AG09309 (cell line): ENCODE measurements around the gene GPR153.

Experiments
- DNase-seq: peaks from one replicate; pipeline ENCODE4 v3.0.0-alpha.2; 2010; ENCODE audit warnings: low read depth
- H3K4me3 ChIP-seq: 2 replicates; pipeline ENCODE4 v1.5.1; 2011; ENCODE audit warnings: mild to moderate bottlenecking, low read depth, low read length, moderate library complexity; ENCODE audit not compliant: control insufficient read depth
- TF ChIP-seq, protein P1 (sequence below): IDR thresholded peaks from 2 replicates; pipeline ENCODE4 v1.5.1; 2011; ENCODE audit warnings: mild to moderate bottlenecking, low read depth, low read length, inconsistent platforms; ENCODE audit not compliant: insufficient read depth, control insufficient read depth; ENCODE audit errors: missing control alignments

GPR153 gene

DNA sequence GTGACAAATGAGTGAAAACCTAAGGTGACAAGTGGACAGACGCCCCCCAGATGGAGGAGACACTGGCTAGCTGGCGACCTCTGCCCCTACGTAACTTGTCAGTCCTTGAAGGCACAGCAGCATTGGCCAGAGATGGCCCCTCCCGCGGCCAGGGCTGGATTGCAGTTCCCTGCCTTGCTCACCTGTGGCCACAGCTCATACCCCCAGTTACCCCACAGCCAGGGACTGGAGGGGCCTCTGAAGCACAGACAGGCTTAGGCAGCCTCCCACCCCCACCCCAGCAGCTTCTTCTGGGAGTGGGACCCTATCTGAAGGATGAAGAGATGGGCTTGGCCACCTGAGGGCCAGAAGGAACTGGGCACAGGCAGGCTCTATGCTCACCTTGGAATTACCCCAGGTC, 13.2 kb downstream of the GPR153 start:
- DNase-seq, result no peak
- no peak overlapping the region for H3K4me3 ChIP-seq
- TF ChIP-seq, protein P1, sequence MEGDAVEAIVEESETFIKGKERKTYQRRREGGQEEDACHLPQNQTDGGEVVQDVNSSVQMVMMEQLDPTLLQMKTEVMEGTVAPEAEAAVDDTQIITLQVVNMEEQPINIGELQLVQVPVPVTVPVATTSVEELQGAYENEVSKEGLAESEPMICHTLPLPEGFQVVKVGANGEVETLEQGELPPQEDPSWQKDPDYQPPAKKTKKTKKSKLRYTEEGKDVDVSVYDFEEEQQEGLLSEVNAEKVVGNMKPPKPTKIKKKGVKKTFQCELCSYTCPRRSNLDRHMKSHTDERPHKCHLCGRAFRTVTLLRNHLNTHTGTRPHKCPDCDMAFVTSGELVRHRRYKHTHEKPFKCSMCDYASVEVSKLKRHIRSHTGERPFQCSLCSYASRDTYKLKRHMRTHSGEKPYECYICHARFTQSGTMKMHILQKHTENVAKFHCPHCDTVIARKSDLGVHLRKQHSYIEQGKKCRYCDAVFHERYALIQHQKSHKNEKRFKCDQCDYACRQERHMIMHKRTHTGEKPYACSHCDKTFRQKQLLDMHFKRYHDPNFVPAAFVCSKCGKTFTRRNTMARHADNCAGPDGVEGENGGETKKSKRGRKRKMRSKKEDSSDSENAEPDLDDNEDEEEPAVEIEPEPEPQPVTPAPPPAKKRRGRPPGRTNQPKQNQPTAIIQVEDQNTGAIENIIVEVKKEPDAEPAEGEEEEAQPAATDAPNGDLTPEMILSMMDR, result no peak

DNA sequence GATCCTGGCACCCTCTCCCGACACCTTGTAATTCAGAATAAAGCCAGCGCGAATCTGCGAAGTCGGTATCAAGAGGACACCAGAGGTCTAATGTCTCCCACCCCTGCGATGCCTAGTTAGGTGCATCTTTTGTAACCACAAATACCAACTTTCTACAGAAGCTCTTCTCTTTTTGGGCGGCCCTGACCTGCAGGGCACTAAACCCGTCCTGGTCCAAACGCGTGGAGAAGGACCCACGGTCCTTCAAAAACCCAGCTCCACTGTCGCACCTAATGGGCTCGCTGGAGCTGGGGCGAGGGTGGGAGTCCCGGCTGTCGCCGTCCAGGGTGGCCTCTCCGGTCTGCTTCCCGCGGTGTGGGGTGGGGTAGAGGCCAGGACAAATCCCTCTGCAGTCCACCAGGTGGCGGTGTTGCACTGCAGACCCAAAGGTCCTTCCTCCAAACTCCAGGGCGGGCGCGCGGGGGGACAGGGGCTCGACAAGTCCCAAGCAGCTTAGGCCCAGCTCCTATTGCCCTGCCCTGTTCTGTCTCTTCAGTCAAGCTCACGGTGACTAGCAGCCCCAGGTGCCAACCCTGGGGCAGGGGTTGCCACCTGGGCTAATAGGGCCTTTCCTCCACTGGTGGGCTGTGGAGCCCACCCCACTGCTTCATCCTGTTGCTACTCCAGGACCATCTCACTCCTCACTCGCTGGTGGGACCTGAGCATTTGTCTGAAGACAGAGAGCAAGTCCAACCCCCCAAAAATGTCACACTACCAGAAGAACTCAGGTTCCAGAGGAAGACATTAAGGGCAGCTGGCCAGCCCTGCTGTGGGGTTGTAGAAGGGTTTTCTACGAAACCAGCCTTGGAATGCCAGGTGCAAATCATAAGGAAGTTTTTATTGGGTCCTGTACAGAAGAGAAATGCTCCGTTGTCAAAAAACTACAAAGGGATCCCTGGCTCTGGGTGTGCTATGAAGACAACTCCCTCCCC, 14.1 kb downstream of the GPR153 start:
- no peak overlapping the region for H3K4me3 ChIP-seq
- DNase-seq, result no peak
- TF ChIP-seq, protein P1, result peak; percentile 96

DNA sequence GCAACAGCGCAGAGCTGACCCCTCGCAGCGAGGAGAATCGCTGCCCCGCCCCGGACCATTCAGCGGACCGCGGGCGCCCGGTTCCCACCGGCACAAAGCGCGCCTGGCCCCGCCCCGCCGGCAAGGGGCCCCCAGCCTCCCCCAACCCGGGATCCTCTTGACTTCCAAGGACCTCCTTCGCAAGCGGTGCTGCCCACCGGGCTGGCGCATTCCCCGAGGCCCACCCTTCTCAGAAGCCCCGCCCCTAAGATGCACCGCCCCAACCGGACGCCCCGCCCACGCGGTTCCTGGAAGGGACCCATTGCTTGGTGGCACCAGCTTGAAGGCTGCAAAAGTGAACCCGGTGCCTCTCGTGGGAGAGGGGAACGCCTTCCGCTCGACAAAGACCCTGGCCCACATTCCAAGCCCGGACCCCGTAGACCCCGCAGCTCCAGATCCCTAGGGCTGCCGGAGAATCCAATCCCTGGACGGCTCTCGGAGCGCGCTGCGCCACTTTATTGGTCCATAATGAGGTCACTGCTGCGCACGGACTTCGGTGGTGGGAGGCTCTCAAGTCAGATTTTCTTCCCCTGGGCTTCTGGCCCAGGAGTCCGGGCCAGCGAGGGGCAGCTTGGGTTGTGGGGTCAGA, 14.9 kb downstream of the GPR153 start:
- TF ChIP-seq, protein P1, result no peak
- H3K4me3 ChIP-seq, result no peak overlapping the region; the same call in 1 of the 2 replicates
- DNase-seq, result no peak

DNA sequence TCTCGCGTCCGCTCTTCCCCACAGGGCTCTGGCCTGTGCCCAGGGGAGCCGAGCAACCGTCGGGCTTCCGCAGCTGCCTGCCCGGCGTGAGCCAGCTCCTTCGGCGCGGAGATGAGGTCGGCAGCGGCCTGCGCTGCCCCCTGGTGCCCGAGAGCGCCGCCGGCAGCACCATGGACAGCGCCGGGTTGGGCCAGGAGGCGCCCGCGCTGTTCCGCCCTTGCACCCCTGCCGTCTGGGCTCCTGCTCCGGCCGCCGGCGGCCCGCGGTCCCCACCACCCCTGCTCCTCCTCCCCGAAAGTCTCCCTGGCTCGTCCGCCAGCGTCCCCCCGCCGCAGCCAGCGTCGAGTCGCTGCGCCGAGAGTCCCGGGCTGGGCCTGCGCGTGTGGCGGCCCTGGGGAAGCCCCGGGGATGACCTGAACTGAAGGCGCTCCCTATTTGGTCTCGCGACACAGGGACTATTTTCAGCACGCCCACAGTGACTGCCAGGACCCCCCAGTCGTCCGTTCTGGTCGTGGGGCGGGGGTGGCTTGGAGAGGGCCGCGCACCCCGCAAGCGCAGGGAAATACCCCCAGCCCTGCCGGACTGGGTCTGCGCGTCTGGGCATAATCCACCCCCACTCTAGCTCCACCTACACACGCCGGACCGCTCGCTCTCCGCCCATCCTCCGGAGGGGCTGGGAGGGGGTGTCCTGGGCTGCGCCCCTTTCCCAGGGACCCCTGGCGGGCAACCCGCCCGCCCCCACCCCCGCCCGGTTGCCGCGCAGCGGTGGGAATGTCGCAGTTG, 15.6 kb downstream of the GPR153 start:
- no peak overlapping the region; the same call in 1 of the 2 replicates for H3K4me3 ChIP-seq
- DNase-seq, result no peak
- TF ChIP-seq, protein P1, result peak; percentile 82

DNA sequence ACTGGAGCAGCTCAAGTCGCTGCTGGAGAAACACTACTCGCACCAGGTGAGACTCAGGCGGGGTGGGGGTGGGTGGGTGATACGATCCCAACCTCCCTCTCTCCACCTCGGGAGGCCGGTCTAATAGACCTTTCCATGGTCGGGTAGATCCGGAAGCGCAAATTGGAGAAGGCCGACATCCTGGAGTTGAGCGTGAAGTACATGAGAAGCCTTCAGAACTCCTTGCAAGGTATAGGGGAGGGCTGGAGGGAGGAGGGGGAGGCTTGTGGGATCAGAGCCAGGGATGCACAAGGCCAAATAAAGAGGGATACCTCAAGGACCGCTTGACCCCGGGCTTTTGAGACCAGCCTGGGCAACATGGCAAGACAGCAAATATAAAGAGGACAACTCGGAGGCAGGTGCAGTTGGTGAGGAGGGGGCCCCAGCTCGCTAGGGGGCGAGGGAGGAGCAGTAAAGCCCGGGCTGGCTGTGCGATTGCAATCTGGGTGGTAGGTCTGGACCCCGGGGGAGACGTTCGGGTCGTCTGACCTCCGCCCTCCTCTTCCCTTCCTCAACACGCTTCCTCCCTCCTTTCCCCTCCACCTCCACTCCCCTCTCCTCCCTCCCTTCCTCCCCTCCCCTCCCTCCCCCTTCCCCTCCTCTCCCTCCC, 16.4 kb downstream of the GPR153 start:
- no peak for DNase-seq
- no peak overlapping the region for H3K4me3 ChIP-seq
- TF ChIP-seq, protein P1, result no peak

DNA sequence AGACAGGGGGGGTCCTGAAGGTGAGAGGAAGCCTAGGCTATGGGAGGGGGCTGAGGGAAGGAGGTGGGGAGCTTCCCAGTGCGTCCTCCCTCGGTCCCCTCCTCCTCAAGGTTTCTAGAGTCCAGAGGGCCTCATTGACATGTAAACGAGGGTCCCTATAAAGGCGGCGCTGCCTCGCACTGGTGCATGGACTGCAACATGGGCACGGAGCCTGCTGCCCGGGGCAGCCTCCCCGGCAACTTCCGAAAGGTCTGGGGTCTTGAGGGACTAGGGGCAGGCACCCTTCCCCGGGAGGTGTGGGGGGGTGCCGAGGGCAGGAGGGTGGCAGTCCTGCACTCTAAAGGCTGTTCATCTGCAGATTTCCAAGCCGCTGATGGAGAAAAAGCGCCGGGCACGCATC, 16.9 kb downstream of the GPR153 start, which contains the start of gene HES3:
HES3 (plus strand) TSS at position 187 of the 400 bp plus-strand sequence; CDS start at position 374, 187 bp downstream.
- TF ChIP-seq, protein P1, result no peak
- DNase-seq, result no peak
- H3K4me3 ChIP-seq, result no peak within 1 kb of the TSS
